Nephron progenitor cell (in vitro differentiated cells): ENCODE measurements around the gene HMGXB4.

Source experiments
- DNase-seq: peaks from one replicate; pipeline ENCODE4 v3.0.0; 2021
- H3K27ac Mint-ChIP-seq: 2 replicates; pipeline ENCODE4 v1.8.0; 2021; ENCODE audit warnings: mild to moderate bottlenecking, moderate library complexity, mixed read lengths
- H3K27me3 Mint-ChIP-seq: 2 replicates; pipeline ENCODE4 v1.8.0; 2021; ENCODE audit warnings: mild to moderate bottlenecking, low read depth, mixed read lengths; ENCODE audit not compliant: poor library complexity
- H3K36me3 Mint-ChIP-seq: 2 replicates; pipeline ENCODE4 v1.8.0; 2021; ENCODE audit warnings: low read depth, mixed read lengths
- H3K4me1 Mint-ChIP-seq: 2 replicates; pipeline ENCODE4 v1.8.0; 2021; ENCODE audit warnings: mixed read lengths
- H3K4me3 Mint-ChIP-seq: 2 replicates; pipeline ENCODE4 v1.8.0; 2021; ENCODE audit warnings: mild to moderate bottlenecking, moderate library complexity, mixed read lengths
- H3K9me3 Mint-ChIP-seq: 2 replicates; pipeline ENCODE4 v1.8.0; 2021; ENCODE audit warnings: mild to moderate bottlenecking, moderate library complexity, mixed read lengths
- TF ChIP-seq, protein P1 (sequence below): fragments of 200-600 bp; sonication (generic); IDR thresholded peaks from 2 replicates; pipeline ENCODE4 v1.5.0; 2021; ENCODE audit warnings: antibody characterized with exemption

HMGXB4 gene

DNA sequence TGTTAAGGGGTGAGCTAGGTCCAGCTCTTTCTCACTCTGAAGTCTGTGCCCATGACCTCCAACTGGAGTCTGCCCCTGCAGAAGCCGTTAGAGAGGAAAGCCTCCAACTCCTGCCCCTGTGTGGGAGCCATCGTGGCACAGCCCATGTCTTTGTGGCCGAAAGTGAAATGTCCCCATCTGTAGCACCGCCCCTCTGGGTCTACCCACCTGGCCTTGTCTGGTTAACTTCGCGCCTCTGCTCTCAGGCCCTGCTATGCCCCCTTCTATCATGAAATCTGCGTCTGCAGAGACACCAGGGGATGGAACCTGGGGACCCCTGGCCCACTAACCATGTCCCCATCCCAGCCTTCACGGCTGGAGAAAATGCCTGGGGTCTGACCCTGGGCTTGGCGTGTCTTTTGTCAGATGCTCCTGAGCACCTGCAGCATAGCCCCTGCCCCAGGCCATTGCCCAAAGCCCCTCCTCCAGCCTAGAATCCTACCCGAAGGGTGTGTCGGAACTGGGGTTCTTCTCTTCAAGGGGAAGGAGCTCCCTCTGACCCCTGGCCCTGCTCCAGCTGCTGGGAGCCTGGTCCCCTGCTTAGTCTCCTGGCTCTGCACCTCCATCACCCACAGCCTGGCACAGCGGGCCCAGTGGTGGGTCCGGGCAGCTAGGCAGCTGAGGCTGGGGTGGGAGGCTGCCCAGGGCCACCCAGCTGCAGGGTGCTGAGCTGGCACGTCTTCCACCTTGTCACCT, 87.8 kb downstream of the HMGXB4 start:
- peaks cover 10% of the 10 kb centered on the region for H3K4me1 Mint-ChIP-seq
- TF ChIP-seq, protein P1, sequence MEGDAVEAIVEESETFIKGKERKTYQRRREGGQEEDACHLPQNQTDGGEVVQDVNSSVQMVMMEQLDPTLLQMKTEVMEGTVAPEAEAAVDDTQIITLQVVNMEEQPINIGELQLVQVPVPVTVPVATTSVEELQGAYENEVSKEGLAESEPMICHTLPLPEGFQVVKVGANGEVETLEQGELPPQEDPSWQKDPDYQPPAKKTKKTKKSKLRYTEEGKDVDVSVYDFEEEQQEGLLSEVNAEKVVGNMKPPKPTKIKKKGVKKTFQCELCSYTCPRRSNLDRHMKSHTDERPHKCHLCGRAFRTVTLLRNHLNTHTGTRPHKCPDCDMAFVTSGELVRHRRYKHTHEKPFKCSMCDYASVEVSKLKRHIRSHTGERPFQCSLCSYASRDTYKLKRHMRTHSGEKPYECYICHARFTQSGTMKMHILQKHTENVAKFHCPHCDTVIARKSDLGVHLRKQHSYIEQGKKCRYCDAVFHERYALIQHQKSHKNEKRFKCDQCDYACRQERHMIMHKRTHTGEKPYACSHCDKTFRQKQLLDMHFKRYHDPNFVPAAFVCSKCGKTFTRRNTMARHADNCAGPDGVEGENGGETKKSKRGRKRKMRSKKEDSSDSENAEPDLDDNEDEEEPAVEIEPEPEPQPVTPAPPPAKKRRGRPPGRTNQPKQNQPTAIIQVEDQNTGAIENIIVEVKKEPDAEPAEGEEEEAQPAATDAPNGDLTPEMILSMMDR, result no peak

More for the DNA sequence above, 87.8 kb downstream of the HMGXB4 start:
- H3K27ac Mint-ChIP-seq, result no peak overlapping the region
- H3K4me3 Mint-ChIP-seq, result no peak overlapping the region
- H3K9me3 Mint-ChIP-seq, result no peaks in the 10 kb centered on the region
- no peaks in the 10 kb centered on the region for H3K27me3 Mint-ChIP-seq
- no peak for DNase-seq
- H3K36me3 Mint-ChIP-seq, result peaks cover 10% of the 10 kb centered on the region
